ENCODE results near the gene ARHGAP9.

Gene ARHGAP9

DNA sequence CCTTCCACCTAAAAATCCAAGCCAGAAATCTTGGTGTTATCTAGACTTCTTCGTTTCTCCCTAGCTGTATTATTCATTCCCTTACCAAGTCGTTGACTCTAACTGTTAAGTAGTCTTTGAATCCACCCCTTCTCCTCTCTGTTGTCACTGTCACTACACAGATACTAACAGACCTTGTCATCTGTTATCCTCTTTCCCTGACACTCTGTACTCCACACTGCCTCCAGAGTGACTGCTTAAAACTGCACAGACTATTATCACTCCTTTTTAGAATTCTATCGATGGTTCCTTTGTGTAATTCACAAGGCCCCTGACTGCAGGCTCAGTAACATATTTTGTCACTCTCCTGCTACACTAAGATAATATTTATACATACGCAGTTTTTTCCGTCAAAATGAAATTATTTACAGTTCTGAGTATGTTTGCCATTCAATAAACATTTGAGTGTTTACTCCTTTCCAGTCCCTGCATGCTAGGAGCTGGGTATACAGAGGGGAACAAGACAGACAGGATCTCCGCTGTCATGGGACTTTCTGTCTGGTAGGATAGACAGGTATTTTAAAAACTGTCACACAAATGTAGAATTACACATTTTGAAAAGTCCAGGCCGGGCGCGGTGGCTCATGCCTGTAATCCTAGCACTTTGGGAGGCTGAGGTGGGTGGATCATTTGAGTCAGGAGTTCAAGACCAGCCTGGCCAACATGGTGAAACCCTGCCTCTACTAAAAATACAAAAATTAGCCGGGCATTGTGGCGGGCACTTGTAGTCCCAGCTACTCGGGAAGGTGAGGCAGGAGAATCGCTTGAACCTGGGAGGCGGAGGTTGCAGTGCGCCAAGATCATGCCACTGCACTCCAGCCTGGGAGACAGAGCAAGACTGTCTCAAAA lies 12.0 kb upstream of the ARHGAP9 start:
- no peak for DNase-seq (ENCODE audit: low spot score)

DNA sequence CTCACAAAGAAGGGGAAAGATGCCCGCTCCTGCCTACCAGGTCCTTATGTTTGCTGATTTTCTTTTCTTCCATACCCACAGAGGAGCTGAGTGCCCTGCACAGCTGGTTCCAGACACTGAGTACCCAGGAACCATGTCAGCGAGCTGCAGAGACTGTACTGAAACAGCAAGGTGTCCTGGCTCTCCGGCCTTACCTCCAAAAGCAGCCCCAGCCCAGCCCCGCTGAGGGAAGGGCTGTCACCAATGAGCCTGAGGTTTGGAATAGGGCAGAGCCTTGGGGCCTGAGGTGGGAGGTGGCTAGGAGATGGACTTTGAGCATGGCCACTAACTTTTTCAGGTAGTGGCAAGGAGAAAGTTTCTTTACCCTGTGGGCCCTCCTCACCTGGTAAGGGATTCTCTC lies 10.5 kb upstream of the ARHGAP9 start:
- DNase-seq (ENCODE audit: low spot score): no peak

DNA sequence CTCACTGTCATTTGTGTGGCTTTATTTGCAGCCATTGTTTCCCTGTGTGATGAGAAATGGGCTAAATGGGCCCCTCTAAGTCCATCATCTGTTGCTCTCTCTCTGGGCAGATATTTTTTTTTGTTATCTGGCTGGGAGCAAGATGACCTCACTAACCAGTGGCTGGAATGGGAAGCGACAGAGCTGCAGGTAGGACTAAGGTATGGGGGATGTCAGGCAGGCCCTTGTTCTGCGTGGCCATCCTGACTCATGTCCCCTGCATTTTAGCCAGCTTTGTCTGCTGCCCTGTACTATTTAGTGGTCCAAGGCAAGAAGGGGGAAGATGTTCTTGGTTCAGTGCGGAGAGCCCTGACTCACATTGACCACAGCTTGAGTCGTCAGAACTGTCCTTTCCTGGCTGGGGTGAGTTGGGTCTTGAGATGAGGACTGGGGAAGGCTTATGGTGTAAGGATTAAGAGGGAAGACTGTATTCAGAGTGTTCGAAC lies 9.5 kb upstream of the ARHGAP9 start:
- no peak for DNase-seq (ENCODE audit: low spot score)

DNA sequence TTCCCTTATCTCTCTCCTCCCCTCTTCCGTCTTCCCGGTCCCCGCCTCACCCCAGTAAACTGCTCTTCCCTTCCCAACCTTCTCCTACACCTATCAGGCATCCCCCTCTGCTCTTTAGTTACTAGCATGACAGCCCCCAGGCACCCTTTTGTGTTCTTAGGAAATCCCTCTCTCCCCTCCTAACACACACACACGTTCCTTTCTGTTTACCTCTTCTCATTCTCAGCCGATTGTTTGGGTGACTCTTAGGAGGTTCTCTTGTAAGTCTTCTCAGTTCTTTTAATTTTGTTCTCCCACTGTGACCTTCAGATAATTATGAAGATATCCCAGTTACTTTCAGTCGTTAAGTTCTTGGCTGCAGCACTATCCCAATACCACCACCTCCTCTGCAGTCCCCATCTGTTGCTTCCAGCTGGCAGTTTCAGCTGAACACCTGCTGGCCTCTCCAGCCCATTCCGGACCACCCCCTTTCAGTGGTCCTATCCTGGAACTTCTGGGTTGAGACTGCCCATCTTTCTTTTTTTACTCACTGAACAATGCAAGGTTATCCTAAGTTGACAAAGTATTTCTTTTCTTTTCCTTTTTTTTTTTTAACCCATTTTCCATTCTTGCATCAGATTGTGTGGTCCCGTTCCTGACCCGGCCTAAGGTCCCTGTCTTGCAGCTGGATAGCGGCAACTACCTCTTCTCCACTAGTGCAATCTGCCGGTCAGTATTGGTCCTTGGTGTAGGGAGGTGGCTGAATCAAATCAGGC lies 8.9 kb upstream of the ARHGAP9 start:
- no peak for DNase-seq (ENCODE audit: low spot score)

DNA sequence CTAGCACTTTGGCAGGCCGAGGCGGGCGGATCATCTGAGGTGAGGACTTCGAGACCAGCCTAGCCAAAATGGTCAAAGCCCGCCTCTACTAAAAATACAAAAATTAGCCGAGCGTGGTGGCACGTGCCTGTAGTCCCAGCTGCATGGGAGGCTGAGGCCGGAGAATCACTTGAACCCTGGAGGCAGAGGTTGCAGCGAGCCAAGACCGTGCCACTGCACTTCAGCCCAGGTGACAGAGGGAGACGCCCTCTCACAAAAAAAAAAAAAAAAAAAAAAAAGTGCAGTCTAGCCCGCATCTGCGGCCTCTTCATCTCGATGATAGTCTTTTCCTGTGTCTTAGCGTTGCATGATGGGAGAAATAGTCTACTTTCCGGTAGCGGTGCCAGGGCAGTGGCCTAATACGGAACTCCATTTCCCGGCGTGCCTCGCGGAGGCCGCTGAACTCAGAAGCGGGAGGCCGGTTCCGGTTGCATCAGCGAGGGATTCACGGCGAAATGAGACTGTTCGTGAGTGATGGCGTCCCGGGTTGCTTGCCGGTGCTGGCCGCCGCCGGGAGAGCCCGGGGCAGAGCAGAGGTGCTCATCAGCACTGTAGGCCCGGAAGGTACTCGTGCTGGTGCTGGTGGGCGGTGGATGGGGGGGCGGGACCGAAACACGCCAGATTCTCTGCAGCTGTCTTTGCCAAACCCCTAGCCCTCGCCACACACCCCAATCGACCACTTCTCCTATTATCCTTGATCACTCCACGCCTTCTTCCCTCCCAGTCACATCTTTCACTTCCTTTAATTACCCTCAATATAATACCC lies 8.1 kb upstream of the ARHGAP9 start, which contains the start of gene MARS1:
Gene MARS1 (plus strand): TSS at position 472 of the 805 bp plus-strand sequence. CDS start 23 bp downstream, at position 495.
- DNase-seq (ENCODE audit: low spot score): peak; percentile 91

DNA sequence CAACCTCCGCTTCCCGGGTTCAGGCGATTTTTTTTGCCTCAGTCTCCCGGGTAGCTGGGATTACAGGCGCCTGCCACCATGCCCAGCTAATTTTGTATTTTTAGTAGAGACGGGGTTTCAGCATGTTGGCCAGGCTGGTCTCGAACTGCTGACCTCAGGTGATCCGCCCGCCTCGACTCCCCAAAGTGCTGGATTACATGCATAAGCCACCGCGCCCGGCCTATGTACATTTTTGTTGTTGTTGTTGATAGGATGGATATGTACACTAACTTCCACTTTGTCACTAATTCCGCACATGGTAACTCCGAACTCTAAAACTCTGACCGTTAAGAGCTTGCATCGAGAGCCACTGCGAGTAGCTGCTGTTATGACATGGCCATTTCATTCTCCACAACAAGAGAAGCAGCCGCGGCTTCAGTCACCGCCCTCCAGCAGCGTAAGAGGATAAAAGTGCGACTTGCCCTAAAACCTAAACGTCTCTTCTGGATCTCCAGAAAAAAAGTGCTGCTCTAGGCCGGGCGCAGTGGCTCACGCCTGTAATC lies 7.5 kb upstream of the ARHGAP9 start:
- no peak for DNase-seq (ENCODE audit: low spot score)

DNA sequence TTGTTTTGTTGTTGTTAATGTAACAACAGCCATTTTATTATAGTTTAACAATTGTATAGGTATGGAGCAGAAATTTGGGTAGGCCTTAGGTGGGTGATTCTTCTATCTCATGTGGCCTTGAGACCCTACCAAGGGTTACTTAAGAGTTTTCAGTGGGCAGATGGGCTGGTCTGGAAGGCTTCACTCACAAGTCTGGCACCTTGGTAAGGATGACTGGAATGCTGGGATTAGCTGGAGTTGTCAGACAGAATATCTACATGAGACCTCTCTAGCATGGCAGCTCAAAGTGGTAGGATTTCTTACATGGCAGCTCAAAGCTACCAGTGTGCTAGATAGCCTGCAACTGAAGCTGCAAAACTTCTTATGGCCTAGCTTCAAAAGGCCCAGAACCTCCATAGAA lies 6.0 kb upstream of the ARHGAP9 start:
- no peak for DNase-seq (ENCODE audit: low spot score)

DNA sequence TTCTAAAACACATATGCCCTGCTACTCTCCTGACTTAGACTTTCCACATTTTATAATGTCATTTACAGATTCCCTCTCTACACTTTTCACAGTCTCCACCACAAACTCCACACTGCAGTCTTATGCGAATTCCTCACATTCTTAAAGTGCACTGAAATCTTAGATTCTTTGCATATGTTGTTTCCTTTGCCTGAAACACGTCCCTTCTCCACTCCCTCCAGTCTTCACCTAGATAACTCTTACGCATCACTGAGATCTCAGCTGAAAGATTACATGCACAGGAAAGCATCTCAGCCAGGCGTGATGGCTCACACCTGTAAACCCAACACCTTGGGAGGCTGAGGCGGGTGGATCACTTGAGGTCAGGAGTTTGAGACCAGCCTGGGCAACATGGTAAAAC lies 3.8 kb upstream of the ARHGAP9 start:
- no peak for DNase-seq (ENCODE audit: low spot score)

DNA sequence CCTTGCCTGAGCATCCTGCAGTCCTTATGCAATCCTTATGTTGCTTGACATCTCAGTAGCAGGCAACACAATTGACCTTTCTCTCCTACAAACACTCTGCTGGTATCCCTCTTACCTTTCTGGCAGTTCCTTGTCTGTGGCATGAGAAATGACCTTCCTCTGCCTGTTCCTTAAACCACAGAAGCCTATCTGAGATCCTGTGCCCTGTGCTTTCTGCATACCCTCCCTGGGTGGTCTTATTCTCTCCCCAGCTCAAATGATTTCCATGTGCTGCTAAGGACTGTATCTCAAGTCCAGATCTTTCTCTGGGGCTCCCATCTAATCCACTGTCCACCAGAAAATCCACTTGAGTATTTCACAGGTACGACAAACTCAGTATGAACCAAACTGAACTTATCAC lies 2.0 kb upstream of the ARHGAP9 start:
- DNase-seq (ENCODE audit: low spot score): no peak

DNA sequence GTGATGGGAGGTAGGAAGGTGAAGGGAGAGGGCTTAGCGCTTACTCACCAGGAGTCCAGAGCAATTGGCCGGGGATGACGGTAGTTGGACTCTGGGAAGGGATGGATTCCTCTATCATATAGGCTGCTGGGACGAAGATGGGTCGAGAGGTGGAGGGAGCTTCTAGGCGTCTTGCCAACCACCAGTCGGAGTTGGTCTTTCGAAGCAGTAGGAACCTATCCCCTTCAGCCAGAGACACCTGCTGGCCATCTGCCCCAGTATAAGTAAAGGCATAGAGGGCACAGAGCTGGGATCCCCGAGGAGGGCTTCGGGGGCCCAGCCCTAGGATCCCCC lies 657 bp downstream of the ARHGAP9 start:
- no peak for DNase-seq (ENCODE audit: low spot score)

DNA sequence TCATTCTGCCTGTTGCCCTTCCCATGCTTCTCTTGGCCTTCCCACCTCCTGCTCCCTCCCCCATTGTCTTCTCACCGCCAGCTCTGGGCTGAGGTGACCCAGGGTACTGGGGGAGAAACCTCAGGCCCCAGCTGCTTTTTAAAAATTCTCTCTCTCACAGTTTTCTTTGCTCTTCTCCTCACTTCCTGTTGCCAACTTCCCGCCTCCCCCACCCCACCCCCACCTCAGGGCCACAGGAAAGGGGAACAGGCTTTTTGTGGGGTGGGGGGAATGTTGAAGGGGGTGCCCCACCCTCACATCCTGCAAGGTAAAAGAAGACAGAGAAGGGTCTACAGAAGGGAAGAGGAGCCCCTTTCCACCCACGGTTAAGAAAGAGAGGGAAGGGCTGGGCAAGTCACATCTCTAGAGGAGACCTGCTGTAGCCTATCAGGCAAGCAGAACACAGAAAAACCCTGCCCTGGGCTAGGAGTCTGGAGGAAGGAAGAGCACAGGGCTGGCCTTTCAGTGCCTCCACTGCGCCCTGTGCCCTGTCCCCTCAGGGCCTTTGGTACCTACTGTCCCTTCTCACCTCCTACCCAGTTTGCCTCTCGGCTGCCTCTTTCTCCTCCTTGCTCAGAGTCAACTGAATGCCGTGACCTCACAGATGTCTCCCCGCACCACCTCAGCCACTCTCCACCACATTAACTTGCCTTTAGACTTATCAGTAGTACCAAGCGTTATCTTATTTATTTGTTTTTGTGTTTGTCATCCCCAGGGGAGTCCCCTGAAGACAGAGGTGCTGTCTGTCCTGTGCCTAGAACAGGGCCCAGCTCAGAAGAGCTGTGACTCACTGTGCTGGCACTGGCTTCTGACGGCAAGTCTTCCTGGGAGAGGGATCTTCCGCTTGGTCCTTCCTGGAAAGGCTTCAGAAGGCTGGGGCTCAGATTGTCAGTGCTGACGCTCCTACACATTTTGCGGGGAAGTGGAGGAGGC lies 1.7 kb downstream of the ARHGAP9 start:
- DNase-seq (ENCODE audit: low spot score): peak; percentile 46

DNA sequence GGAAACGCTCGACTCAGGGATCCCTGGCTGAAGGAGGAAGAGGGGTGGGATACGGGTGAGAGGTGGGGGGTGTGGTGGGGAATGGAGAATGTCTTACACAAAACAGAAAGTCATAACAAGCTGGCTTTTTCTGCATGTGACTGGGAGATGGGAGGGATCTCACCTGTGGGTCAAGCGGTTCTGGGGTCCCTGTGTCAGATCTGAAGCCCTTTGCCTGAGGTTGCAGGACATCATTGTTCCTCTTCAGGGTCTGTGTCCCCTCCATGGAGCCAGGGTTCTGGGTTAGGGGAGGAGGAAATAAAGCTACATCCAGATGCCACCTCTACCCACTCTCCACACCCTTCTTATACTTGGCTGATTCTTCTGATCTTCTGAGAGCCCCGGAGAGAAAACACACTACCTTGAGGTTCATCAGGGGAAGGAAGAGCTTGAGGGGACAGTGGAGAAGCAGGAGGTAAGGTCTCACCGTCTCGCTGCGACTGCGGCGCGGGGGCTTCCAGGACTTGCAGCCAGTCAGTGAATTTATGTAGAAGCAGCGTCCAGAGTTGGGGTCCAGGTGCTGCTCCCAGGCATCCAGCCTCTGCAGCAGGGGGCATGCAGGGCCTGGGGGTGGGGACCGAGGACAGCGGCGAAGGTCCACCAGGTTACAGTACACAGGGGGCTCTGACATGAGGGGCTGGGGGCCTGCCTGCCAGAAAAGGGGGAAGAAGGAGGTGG lies 2.5 kb downstream of the ARHGAP9 start:
- no peak for DNase-seq (ENCODE audit: low spot score)

DNA sequence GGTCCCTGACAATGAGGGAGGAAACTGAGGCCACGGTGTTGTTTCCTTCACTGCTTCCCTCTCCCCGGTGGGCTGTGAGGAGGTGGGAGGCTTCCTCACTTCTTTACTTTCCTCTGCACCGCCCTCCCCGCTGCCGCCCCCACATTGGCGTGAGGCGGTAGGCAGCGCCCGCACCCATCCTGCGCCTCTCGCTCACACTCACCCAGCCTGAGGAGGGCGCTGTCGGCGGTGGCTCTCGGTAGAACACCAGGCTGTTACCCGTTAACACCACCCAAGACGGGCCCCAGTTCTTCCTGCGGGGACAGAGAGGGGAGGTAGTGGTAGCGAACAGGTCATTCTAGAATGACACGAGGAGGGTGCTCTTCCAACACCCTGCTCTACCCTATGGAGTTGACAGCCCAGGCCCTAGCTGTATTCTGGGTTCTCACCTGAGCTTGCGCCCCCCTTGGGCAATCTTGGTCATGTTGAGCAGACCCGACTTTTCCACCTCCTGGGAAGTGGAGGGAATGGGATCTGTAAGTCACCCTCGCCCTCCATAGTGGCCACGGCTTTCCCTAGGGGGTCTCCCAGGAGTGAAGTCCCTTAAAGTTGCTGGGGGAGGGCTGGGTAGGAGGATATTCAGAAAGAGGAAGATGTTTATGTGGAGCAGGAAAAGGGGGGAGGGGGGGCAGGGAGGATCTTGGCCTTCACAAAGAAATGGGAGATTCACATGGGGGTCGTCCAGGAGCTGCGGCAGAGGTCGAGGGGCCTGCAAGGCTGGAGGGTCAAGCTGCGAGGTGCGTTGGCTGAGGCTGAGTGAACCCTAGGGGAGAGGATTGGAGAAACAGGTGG lies 3.3 kb downstream of the ARHGAP9 start:
- DNase-seq (ENCODE audit: low spot score): peak; percentile 66

DNA sequence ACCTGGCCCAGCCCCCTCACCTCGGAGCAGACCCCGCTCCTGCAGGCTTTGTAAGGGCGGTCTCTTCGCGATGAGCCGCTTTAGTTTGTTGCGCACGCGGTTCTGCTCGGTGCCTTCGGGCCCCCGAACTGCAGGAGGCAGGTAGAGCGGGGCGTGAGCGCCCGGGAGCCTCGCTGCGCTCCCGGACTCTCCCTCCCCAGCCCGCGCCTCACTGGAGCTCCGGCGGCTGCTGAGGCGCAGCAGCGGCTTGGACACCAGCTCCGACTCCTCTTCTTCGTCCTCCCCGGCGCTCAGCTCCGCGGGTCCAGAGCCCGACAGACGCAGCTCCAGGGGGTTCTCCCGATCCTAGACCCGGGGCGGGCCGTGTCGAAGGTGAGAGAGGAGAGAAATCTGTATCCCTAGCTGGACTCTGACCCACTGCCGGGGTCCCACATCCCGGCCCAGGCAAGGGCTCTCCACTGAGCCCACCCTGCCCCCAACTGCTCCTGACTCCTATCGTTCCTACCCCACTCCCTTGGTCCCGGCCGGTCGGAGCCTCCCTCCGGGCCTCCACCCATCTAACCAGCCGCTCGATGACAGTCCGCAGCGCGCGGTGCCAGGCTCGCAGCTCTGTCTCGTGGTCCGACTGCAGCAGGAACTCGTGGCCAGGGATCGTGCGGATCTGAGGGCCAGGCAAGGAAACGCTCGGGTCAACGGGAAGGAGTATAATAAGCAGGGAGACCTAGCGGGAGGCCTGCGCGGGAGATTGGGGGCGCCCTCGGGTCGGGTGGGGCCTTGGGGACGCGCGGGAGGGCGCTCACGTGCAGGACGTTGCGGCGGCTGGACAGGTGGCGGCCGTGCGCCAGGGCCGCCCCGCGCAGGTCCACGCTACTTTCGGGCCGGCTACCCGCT lies 4.2 kb downstream of the ARHGAP9 start:
- no peak for DNase-seq (ENCODE audit: low spot score)

DNA sequence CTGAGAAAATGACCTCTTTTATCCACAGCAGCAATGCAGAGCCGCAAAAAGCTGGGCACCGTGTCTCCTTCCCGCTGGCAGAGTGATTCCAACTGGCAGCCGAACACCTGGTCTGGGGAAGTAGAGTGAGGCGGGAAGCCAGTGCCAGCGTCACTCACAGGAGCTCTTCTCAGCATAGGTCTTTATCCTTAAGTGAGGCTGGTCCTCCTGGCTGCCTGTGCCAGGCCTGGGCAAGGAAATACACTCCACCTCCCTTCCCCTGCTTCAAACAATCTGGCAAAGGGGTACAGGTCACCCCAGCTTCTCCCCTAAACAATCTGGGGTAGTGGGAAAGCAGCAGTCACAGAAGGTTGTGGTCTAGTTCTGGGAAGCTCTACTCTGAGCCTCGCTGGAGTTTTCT lies 4.8 kb downstream of the ARHGAP9 start:
- no peak for DNase-seq (ENCODE audit: low spot score)

DNA sequence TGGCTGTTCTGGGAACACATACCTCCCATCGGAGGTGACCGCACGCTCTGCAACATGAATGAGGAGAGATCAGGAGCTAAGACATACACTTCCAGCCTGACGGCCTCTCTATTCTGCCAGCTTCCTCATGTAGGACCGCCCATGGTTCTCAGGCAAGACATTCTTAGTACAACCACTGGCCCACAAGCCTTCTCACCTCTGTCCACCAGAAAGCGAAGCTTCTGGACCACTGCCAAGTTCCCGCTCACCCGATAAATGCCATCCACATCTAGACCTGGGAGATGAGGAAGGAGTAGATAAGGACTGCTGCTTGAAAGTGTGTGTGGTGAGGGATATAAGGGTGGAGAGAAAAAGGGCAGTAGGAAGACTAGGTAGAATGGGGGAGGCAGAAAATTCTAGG lies 5.2 kb downstream of the ARHGAP9 start:
- no peak for DNase-seq (ENCODE audit: low spot score)

DNA sequence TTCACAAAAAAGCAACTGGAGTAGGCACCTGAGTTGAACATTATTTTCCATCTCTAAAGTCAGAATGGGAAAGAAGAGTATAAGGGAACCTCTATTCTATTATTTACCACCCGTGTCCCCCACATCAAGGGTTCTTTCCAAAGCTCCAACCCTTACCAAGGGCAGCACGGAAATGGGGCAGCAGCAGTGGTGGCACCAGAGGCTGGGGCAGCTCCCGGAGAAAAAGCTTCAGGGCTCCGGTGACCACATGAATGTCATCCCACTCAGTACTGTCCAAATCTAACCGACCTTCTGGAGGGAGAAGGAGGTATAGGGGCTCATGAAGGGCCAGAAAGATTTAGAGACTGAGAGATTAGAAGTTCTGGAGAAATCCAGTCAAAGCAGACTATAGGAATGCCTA lies 5.8 kb downstream of the ARHGAP9 start:
- no peak for DNase-seq (ENCODE audit: low spot score)

DNA sequence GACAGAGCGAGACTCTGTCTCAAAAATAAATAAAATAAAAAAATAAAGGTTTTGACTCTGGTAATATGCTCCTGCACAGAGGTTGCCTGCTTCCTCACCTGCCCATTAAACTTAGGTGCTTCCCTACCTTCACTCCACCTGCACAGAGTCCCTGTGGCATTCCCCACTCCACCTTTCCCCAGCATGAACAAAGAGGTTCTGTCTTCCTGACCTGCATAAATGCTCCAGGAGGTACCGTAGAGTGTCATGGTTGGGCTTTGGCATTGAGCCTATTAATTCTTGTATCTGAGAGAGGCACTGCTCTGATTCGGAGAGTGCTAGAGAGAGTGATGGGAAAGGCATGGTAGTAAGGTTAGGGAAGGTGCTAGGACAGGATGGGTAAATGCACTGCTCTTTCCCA lies 6.3 kb downstream of the ARHGAP9 start:
- DNase-seq (ENCODE audit: low spot score): no peak

Data from germinal center (tissue), 1 donor.